ENCODE data around the gene ZFHX3.
A peak's percentile ranks its signal among the peaks of the same experiment; 100 is the strongest.

ZFHX3 gene

GRCh38 chr16:72985148-72985941 is 62.6 kb downstream of the ZFHX3 start:
- no peak overlapping the region for H3K4me3 ChIP-seq (ENCODE audit: control insufficient read depth, low read depth, low read length)
- no peak for TF ChIP-seq CTCF (conservative IDR thresholded peaks at IDR 0.05; ENCODE audit: control insufficient read depth, insufficient read depth, low read depth, low read length)
- DNase-seq (ENCODE audit: low read depth), result peak; percentile 95

- no peak for DNase-seq (ENCODE audit: low read depth)
- no peak for TF ChIP-seq CTCF (conservative IDR thresholded peaks at IDR 0.05; ENCODE audit: control insufficient read depth, insufficient read depth, low read depth, low read length)
- no peak overlapping the region for H3K4me3 ChIP-seq (ENCODE audit: control insufficient read depth, low read depth, low read length)
These were observed 64.1 kb downstream of the ZFHX3 start for GRCh38 chr16:72983728-72984350.

GRCh38 chr16:72983241-72983640 is 64.7 kb downstream of the ZFHX3 start:
- DNase-seq (ENCODE audit: low read depth), result no peak

GRCh38 chr16:72979974-72980373 is 68.0 kb downstream of the ZFHX3 start:
- no peak for DNase-seq (ENCODE audit: low read depth)
- no peak for TF ChIP-seq CTCF (conservative IDR thresholded peaks at IDR 0.05; ENCODE audit: control insufficient read depth, insufficient read depth, low read depth, low read length)
- no peak overlapping the region for H3K4me3 ChIP-seq (ENCODE audit: control insufficient read depth, low read depth, low read length)

More at GRCh38 chr16:72983241-72983640, 64.7 kb downstream of the ZFHX3 start:
- no peak for TF ChIP-seq CTCF (conservative IDR thresholded peaks at IDR 0.05; ENCODE audit: control insufficient read depth, insufficient read depth, low read depth, low read length)
- H3K4me3 ChIP-seq (ENCODE audit: control insufficient read depth, low read depth, low read length), result no peak overlapping the region

- TF ChIP-seq CTCF (conservative IDR thresholded peaks at IDR 0.05; ENCODE audit: control insufficient read depth, insufficient read depth, low read depth, low read length), result no peak
- H3K4me3 ChIP-seq (ENCODE audit: control insufficient read depth, low read depth, low read length), result no peak overlapping the region
- DNase-seq (ENCODE audit: low read depth), result peak; percentile 30
These were observed 69.7 kb downstream of the ZFHX3 start for GRCh38 chr16:72978212-72978611.

GRCh38 chr16:72977127-72977526 is 70.8 kb downstream of the ZFHX3 start:
- DNase-seq (ENCODE audit: low read depth), result no peak
- TF ChIP-seq CTCF (conservative IDR thresholded peaks at IDR 0.05; ENCODE audit: control insufficient read depth, insufficient read depth, low read depth, low read length), result no peak

More at GRCh38 chr16:72977127-72977526, 70.8 kb downstream of the ZFHX3 start:
- H3K4me3 ChIP-seq (ENCODE audit: control insufficient read depth, low read depth, low read length), result no peak overlapping the region
